HG03064 (cell line): Measurements from ENCODE around the gene OR2AT4.
"Not testable (repeated sequence)": the region's sequence is repeated elsewhere in the genome, so short reads cannot be mapped to it uniquely, and the experiment has no call there.

Experiments
- ATAC-seq: cut with Tn5 transposase; IDR thresholded peaks from one replicate; pipeline ENCODE4 v1.9.1; 2021; ENCODE audit warnings: low read depth; ENCODE audit not compliant: unreplicated experiment

The OR2AT4 gene

GRCh38 chr11:75072582-75072981 lies 24.1 kb downstream of the OR2AT4 start:
- ATAC-seq = no peak

- ATAC-seq = no peak
Observed at GRCh38 chr11:75069473-75069872, 27.2 kb downstream of the OR2AT4 start.

GRCh38 chr11:75068993-75069392 lies 27.7 kb downstream of the OR2AT4 start:
- ATAC-seq = no peak

GRCh38 chr11:75068559-75068958 lies 28.1 kb downstream of the OR2AT4 start:
- ATAC-seq = no peak

- no peak for ATAC-seq
Observed at GRCh38 chr11:75066061-75066460, 30.6 kb downstream of the OR2AT4 start.

GRCh38 chr11:75063741-75064314 lies 32.8 kb downstream of the OR2AT4 start:
- no peak for ATAC-seq

GRCh38 chr11:75059299-75059698 lies 37.4 kb downstream of the OR2AT4 start:
- ATAC-seq = no peak

- no peak for ATAC-seq
Observed at GRCh38 chr11:75056814-75057213, 39.9 kb downstream of the OR2AT4 start.

GRCh38 chr11:75055511-75055910 lies 41.2 kb downstream of the OR2AT4 start:
- ATAC-seq = no peak

- no peak for ATAC-seq
Observed at GRCh38 chr11:75052457-75052856, 44.2 kb downstream of the OR2AT4 start.

GRCh38 chr11:75051043-75051442 lies 45.6 kb downstream of the OR2AT4 start:
- ATAC-seq = no peak

GRCh38 chr11:75050516-75050915 lies 46.2 kb downstream of the OR2AT4 start:
- ATAC-seq = no peak

- not testable (repeated sequence) for ATAC-seq
Observed at GRCh38 chr11:75049501-75050266, 47.0 kb downstream of the OR2AT4 start.

- ATAC-seq = no peak
Observed at GRCh38 chr11:75047191-75047590, 49.5 kb downstream of the OR2AT4 start.

GRCh38 chr11:75046668-75047067 lies 50.0 kb downstream of the OR2AT4 start:
- ATAC-seq = not testable (repeated sequence)

- ATAC-seq = not testable (repeated sequence)
Observed at GRCh38 chr11:75044381-75045170, 52.1 kb downstream of the OR2AT4 start.

GRCh38 chr11:75041821-75042220 lies 54.9 kb downstream of the OR2AT4 start:
- not testable (repeated sequence) for ATAC-seq

GRCh38 chr11:75041263-75041662 lies 55.4 kb downstream of the OR2AT4 start:
- ATAC-seq = no peak

- ATAC-seq = no peak
Observed at GRCh38 chr11:75040167-75040770, 56.4 kb downstream of the OR2AT4 start.

GRCh38 chr11:75035911-75036565 lies 60.6 kb downstream of the OR2AT4 start:
- no peak for ATAC-seq

- ATAC-seq = no peak
Observed at GRCh38 chr11:75035256-75035655, 61.4 kb downstream of the OR2AT4 start.
